ENCODE data around the gene MPND. TPM values are rescaled to one million over a fixed set of nuclear protein-coding genes. Genes with fewer than 3 reads are reported as not detected.

The MPND gene
- polyA plus RNA-seq, 1 of the 3 experiments (the other 2 are of a cell fraction): 21.3 TPM

DNA sequence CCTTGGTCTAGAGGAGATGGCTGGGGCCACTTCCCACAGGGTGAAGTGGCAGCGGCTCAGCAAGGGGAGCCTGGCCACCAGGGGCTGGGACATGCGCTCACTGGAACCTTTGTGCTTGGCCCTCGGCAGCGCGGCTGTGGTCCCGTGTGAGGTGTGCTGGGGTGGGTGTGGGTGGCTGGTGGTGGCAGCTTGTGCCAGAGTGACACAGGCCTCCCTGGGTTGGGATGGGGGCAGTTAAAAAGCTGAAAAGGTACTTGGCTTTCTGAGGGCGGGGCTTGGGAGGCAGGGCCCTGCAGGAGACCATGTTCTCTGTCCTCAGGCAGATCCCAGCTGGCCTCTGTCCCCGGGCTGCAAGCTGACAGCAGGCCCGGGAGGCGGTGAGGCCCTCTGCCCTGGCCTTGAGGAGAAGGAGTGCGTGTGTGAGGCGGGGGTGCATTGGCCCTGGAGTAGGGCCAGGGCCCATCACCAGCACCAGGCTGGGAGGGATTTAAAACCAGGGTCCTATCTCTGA is 17.3 kb downstream of the MPND start:
- POLR2A ChIA-PET: no interaction called here
- 94% methylated on average over 8 of the region's 12 CpGs for WGBS (ENCODE audit: low lambda C conversion rate)
- peaks cover 0 to 53% of the 10 kb centered on the region in 2 experiments for H3K36me3 ChIP-seq (replicated peaks in 1 of 2; ENCODE audit: control insufficient read depth in 1 of 2, insufficient read depth in 2 of 2, low read length in 1 of 2)
- no peak overlapping the region for H2AFZ ChIP-seq (ENCODE audit: low read depth)
- DNase-seq: no peak
- no peaks in the 10 kb centered on the region for H3K9me2 ChIP-seq
- TF ChIP-seq SMC3 (IDR thresholded peaks at IDR 0.05; ENCODE audit: low read depth, low read length): no peak
- TF ChIP-seq EP300 (IDR thresholded peaks at IDR 0.05; ENCODE audit: borderline replicate concordance in 1 of 2, low read depth in 1 of 2, low read length in 1 of 2): no peak
- no peak for TF ChIP-seq EZH2phosphoT487 (IDR thresholded peaks at IDR 0.05; ENCODE audit: borderline replicate concordance, low read depth)
- TF ChIP-seq GATA2 (CRISPR knock-in tag; IDR thresholded peaks at IDR 0.05): no peak
- no peak for TF ChIP-seq MXI1 (IDR thresholded peaks at IDR 0.05; ENCODE audit: low read depth, low read length)
- TF ChIP-seq, protein P1, sequence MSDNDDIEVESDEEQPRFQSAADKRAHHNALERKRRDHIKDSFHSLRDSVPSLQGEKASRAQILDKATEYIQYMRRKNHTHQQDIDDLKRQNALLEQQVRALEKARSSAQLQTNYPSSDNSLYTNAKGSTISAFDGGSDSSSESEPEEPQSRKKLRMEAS (IDR thresholded peaks at IDR 0.05; ENCODE audit: low read depth): no peak
- TF ChIP-seq FOXM1 (IDR thresholded peaks at IDR 0.05; ENCODE audit: low read depth): no peak
- no peak for TF ChIP-seq GABPA (IDR thresholded peaks at IDR 0.05; ENCODE audit: low read depth)
- no peak for TF ChIP-seq POLR2AphosphoS5 (IDR thresholded peaks at IDR 0.05; ENCODE audit: low read depth, low read length)
- no peak for TF ChIP-seq TCF12 (IDR thresholded peaks at IDR 0.05)
- TF ChIP-seq MEF2A (IDR thresholded peaks at IDR 0.05; ENCODE audit: borderline replicate concordance, low read depth): no peak
- TF ChIP-seq FOSL2 (IDR thresholded peaks at IDR 0.05; ENCODE audit: borderline replicate concordance, low read depth): no peak
- TF ChIP-seq, protein P2, sequence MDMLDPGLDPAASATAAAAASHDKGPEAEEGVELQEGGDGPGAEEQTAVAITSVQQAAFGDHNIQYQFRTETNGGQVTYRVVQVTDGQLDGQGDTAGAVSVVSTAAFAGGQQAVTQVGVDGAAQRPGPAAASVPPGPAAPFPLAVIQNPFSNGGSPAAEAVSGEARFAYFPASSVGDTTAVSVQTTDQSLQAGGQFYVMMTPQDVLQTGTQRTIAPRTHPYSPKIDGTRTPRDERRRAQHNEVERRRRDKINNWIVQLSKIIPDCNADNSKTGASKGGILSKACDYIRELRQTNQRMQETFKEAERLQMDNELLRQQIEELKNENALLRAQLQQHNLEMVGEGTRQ (IDR thresholded peaks at IDR 0.05; ENCODE audit: borderline replicate concordance, low read depth, low read length): no peak
- no peak for TF ChIP-seq CHD2 (IDR thresholded peaks at IDR 0.05; ENCODE audit: low read length, partially characterized antibody)
- H3K4me3 ChIP-seq (ENCODE audit: low read depth in 2 of 2, low read length in 1 of 2): no peak overlapping the region
- H3K9ac ChIP-seq: no peak overlapping the region
- no peak overlapping the region for H3K4me2 ChIP-seq
- no peaks in the 10 kb centered on the region for H4K20me1 ChIP-seq (ENCODE audit: insufficient read depth)
- CTCF ChIA-PET: interaction anchor here (1.8 to 8.5 kb wide), 2 partner anchors 7 to 40 kb away, joined by 6 to 84 read pairs; partner anchors contain the start of gene SH3GL1
- no peaks in the 10 kb centered on the region for H3K4me1 ChIP-seq (ENCODE audit: control insufficient read depth in 1 of 2, insufficient read depth in 2 of 2, low read depth in 1 of 2, low read length in 1 of 2)
- no peaks in the 10 kb centered on the region for H3K79me2 ChIP-seq (ENCODE audit: insufficient read depth)
- no peaks in the 10 kb centered on the region for H3K9me3 ChIP-seq
- peaks cover 3% of the 10 kb centered on the region for H3F3A ChIP-seq (replicated peaks; ENCODE audit: insufficient read depth)
- H3K27ac ChIP-seq (ENCODE audit: low read depth in 2 of 2, low read length in 1 of 2): no peak overlapping the region; a peak in 1 of 4 replicates
- H3K27me3 ChIP-seq (ENCODE audit: insufficient read depth): no peaks in the 10 kb centered on the region

- H3K79me2 ChIP-seq (ENCODE audit: insufficient read depth): no peaks in the 10 kb centered on the region; the same call in 1 of the 2 replicates
- DNase-seq: no peak
- peaks cover 0 to 60% of the 10 kb centered on the region in 2 experiments for H3K36me3 ChIP-seq (replicated peaks in 1 of 2; ENCODE audit: control insufficient read depth in 1 of 2, insufficient read depth in 2 of 2, low read length in 1 of 2)
- no peak overlapping the region for H3K4me3 ChIP-seq (ENCODE audit: low read depth in 2 of 2, low read length in 1 of 2)
- H2AFZ ChIP-seq (ENCODE audit: low read depth): no peak overlapping the region
- no peak overlapping the region; a peak in 1 of 4 replicates for H3K27ac ChIP-seq (ENCODE audit: low read depth in 2 of 2, low read length in 1 of 2)
- no peaks in the 10 kb centered on the region for H3K9me2 ChIP-seq
- no peaks in the 10 kb centered on the region for H3K9me3 ChIP-seq
- CTCF ChIA-PET: interaction anchor here (1.3 to 8.5 kb wide), 3 partner anchors 8 to 94 kb away, joined by 5 to 84 read pairs (median 6); no protein-coding TSS in a partner anchor
- POLR2A ChIA-PET: no interaction called here
- no peak overlapping the region for H3K9ac ChIP-seq
- H4K20me1 ChIP-seq (ENCODE audit: insufficient read depth): no peaks in the 10 kb centered on the region
- H3K4me1 ChIP-seq (ENCODE audit: control insufficient read depth in 1 of 2, insufficient read depth in 2 of 2, low read depth in 1 of 2, low read length in 1 of 2): no peaks in the 10 kb centered on the region
- 90% methylated on average over 22 of the region's 50 CpGs for WGBS (ENCODE audit: low lambda C conversion rate)
- H3F3A ChIP-seq (replicated peaks; ENCODE audit: insufficient read depth): peaks cover 3% of the 10 kb centered on the region
- H3K4me2 ChIP-seq: no peak overlapping the region
- H3K27me3 ChIP-seq (ENCODE audit: insufficient read depth): no peaks in the 10 kb centered on the region
- TF ChIP-seq TEAD4 (IDR thresholded peaks at IDR 0.05; ENCODE audit: borderline replicate concordance, insufficient read depth) (no peak), MEF2A (IDR thresholded peaks at IDR 0.05; ENCODE audit: borderline replicate concordance, low read depth) (no peak), NRF1 (IDR thresholded peaks at IDR 0.05; ENCODE audit: low read depth, low read length) (no peak), FOSL2 (IDR thresholded peaks at IDR 0.05; ENCODE audit: borderline replicate concordance, low read depth) (no peak), RCOR1 (IDR thresholded peaks at IDR 0.05; ENCODE audit: low read length) (no peak), RFX5 (IDR thresholded peaks at IDR 0.05; ENCODE audit: low read length) (no peak), TCF12 (IDR thresholded peaks at IDR 0.05) (no peak), SIN3A (IDR thresholded peaks at IDR 0.05; ENCODE audit: borderline replicate concordance, low read depth, low read length) (no peak), EP300 (IDR thresholded peaks at IDR 0.05; ENCODE audit: borderline replicate concordance in 1 of 2, low read depth in 1 of 2, low read length in 1 of 2) (no peak), GATA2 (CRISPR knock-in tag; IDR thresholded peaks at IDR 0.05) (no peak), FOXJ3 (CRISPR knock-in tag; IDR thresholded peaks at IDR 0.05) (no peak)
- TF ChIP-seq, protein P3, sequence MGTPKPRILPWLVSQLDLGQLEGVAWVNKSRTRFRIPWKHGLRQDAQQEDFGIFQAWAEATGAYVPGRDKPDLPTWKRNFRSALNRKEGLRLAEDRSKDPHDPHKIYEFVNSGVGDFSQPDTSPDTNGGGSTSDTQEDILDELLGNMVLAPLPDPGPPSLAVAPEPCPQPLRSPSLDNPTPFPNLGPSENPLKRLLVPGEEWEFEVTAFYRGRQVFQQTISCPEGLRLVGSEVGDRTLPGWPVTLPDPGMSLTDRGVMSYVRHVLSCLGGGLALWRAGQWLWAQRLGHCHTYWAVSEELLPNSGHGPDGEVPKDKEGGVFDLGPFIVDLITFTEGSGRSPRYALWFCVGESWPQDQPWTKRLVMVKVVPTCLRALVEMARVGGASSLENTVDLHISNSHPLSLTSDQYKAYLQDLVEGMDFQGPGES (IDR thresholded peaks at IDR 0.05; ENCODE audit: low read depth, low read length): no peak
- TF ChIP-seq, protein P4, sequence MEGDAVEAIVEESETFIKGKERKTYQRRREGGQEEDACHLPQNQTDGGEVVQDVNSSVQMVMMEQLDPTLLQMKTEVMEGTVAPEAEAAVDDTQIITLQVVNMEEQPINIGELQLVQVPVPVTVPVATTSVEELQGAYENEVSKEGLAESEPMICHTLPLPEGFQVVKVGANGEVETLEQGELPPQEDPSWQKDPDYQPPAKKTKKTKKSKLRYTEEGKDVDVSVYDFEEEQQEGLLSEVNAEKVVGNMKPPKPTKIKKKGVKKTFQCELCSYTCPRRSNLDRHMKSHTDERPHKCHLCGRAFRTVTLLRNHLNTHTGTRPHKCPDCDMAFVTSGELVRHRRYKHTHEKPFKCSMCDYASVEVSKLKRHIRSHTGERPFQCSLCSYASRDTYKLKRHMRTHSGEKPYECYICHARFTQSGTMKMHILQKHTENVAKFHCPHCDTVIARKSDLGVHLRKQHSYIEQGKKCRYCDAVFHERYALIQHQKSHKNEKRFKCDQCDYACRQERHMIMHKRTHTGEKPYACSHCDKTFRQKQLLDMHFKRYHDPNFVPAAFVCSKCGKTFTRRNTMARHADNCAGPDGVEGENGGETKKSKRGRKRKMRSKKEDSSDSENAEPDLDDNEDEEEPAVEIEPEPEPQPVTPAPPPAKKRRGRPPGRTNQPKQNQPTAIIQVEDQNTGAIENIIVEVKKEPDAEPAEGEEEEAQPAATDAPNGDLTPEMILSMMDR (IDR thresholded peaks at IDR 0.05): no peak
Measured at GRCh38 chr19:4361152-4362046, 18.0 kb downstream of the MPND start.
